Peyer's patch (tissue), 4 donors: ENCODE data around the gene TMEM132E.

Source experiments
- POLR2A ChIP-seq, 2 donors: fragments of 450-650 bp; IDR thresholded peaks; one replicate each; pipeline ENCODE4 v1.5.1; 2017; ENCODE audit warnings: antibody characterized with exemption in 2 of 2, mild to moderate bottlenecking in 2 of 2, moderate library complexity in 2 of 2
- TF ChIP-seq, protein P1 (sequence below), 6 experiments: fragments of 450-650 bp in 4 of 6; fragments of 200-600 bp in 2 of 6; sonication (generic) in 1 of 6; IDR thresholded peaks; one replicate each; pipeline ENCODE4 v1.5.1; 2017 to 2019; ENCODE audit warnings: antibody characterized with exemption in 6 of 6, mild to moderate bottlenecking in 3 of 6, moderate library complexity in 1 of 6

DNA sequence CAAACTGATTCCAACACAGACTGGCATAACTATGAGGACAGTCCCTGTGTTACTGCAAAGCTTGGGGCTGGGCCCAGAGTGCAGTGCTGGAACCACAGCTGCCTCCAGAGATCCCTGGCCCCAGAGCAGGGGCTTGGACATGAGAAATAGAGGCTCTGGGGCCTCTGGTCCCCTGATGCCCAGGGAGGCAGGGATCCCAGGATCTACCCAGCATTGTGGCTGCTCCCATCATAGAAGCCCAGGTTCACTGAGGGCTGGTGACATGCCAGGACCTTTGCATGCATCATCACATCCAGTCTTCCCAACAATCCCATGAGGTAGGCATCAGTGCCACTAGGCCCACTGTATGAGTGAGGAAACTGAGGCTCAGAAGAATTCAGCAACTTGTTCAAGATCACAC lies 95.8 kb downstream of the TMEM132E start:
- TF ChIP-seq, protein P1, sequence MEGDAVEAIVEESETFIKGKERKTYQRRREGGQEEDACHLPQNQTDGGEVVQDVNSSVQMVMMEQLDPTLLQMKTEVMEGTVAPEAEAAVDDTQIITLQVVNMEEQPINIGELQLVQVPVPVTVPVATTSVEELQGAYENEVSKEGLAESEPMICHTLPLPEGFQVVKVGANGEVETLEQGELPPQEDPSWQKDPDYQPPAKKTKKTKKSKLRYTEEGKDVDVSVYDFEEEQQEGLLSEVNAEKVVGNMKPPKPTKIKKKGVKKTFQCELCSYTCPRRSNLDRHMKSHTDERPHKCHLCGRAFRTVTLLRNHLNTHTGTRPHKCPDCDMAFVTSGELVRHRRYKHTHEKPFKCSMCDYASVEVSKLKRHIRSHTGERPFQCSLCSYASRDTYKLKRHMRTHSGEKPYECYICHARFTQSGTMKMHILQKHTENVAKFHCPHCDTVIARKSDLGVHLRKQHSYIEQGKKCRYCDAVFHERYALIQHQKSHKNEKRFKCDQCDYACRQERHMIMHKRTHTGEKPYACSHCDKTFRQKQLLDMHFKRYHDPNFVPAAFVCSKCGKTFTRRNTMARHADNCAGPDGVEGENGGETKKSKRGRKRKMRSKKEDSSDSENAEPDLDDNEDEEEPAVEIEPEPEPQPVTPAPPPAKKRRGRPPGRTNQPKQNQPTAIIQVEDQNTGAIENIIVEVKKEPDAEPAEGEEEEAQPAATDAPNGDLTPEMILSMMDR (IDR thresholded peaks at IDR 0.05) = no peak
- TF ChIP-seq POLR2A (IDR thresholded peaks at IDR 0.05) = no peak
